Lung (tissue), 12 donors: ENCODE results near the gene PRSS50. TPM values are rescaled to one million over a fixed set of nuclear protein-coding genes. Genes with fewer than 3 reads are reported as not detected.

Source experiments
- ATAC-seq: fragments of 200-7000 bp; cut with Tn5 transposase; one replicate; pipeline ENCODE4 v1.9.1; 2020; ENCODE audit warnings: moderate number of reproducible peaks; ENCODE audit not compliant: insufficient read depth, low FRiP score
- DNase-seq, 3 donors: peaks; one replicate each; pipeline ENCODE4 v3.0.0-alpha.2; 2013 to 2017
- H3K27ac ChIP-seq, 2 donors: one replicate each; pipeline ENCODE4 v1.5.1; 2013; ENCODE audit warnings: mild to moderate bottlenecking in 2 of 2, moderate library complexity in 2 of 2, control low read depth in 1 of 2, inconsistent platforms in 1 of 2, low read depth in 1 of 2, low read length in 1 of 2
- H3K27me3 ChIP-seq, 3 donors: one replicate each; pipeline ENCODE4 v1.5.1; 2013; ENCODE audit warnings: low read length in 2 of 3; ENCODE audit not compliant: control insufficient read depth in 3 of 3, insufficient read depth in 3 of 3
- H3K36me3 ChIP-seq, 4 donors: one replicate each; pipeline ENCODE4 v1.5.1; 2013; ENCODE audit warnings: low read length in 4 of 4, mild to moderate bottlenecking in 1 of 4, moderate library complexity in 1 of 4; ENCODE audit not compliant: control insufficient read depth in 4 of 4, insufficient read depth in 4 of 4
- H3K4me1 ChIP-seq, 5 donors: one replicate each; pipeline ENCODE4 v1.5.1; 2013; ENCODE audit warnings: low read length in 5 of 5, mild to moderate bottlenecking in 2 of 5, moderate library complexity in 1 of 5; ENCODE audit not compliant: control insufficient read depth in 5 of 5, insufficient read depth in 5 of 5
- H3K4me3 ChIP-seq: one replicate; pipeline ENCODE4 v1.5.1; 2013; ENCODE audit warnings: mild to moderate bottlenecking, control low read depth, moderate library complexity
- H3K9ac ChIP-seq, 2 donors: one replicate each; pipeline ENCODE4 v1.5.1; 2013; ENCODE audit warnings: low read length in 2 of 2, control low read depth in 1 of 2; ENCODE audit not compliant: insufficient read depth in 1 of 2
- H3K9me3 ChIP-seq, 4 donors: one replicate each; pipeline ENCODE4 v1.5.1; 2013; ENCODE audit warnings: low read length in 3 of 4, mild to moderate bottlenecking in 1 of 4, moderate library complexity in 1 of 4; ENCODE audit not compliant: control insufficient read depth in 4 of 4, insufficient read depth in 3 of 4
- CTCF ChIP-seq: IDR thresholded peaks from 2 replicates; pipeline ENCODE4 v1.5.1; 2012; ENCODE audit warnings: mild to moderate bottlenecking; ENCODE audit errors: control extremely low read depth, extremely low read depth
- WGBS, 2 donors: extraction: QIAGEN DNeasy Blood & Tissue Kit; methylation state at CpG; one replicate each; pipeline ENCODE4 v1.1.7; 2013; 5-methylcytosine and 5-hydroxymethylcytosine counted together
- polyA plus RNA-seq, 2 donors: library from polyadenylated mRNA; stranded (reverse); fragments of 200-250 nt; gene quantifications; one replicate each; pipeline ENCODE4 v1.2.1, GENCODE V29; 2013
- total RNA-seq, 2 donors: library from RNA; depleted of rRNA in 1 of 2; stranded (reverse); fragments of >200 nt in 1 of 2; gene quantifications; one replicate each; pipeline ENCODE4 v1.2.1, GENCODE V29; 2014 to 2021
- donor health status: control.
- donor health status: control.
- donor health status: Bipolar disorder and iron deficiency.
- donor health status: healthy.
- donor health status: DM: yes; HTN: yes; CAD: no.

The PRSS50 gene
- total and polyA plus RNA-seq, 4 donors: 0.08 to 2.2 (median 0.31) TPM

DNA sequence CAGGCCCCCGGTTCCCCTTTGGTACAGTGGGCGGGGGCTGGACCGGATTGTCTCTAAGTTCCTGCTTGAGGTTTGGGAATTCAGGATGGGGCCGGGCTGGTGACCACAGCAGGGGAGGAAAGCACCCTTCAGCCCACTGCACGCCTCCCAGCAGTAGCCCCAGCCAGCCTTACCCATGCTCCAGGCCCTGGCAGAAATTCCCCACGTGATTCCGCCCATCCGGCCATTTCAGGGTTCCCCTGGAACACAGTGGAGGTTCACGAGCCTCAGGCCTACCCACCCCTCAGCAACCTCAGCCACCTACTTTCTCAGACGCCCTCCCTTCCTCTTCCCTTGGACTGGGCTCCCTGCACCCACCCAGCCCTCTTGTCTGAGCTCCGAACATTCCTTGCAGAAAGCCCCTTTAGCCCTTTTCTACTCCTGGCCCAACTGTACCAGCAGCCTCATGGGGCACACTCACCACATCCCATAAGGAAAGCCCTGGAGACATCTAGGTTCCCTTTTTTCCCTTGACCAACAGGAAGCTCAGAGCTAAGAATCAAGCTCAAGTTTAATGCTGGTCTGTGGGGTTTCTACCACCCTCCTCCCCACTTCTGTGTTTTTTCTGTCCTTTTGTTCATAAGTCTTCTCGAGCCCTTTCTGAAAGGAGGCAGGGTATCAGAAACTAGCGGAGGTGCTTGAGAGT is 35.7 kb downstream of the PRSS50 start:
- H3K4me1 ChIP-seq: peaks cover 0 to 4% (median 0%) of the 10 kb centered on the region in 5 donors
- no peak for ATAC-seq
- no peak overlapping the region for H3K4me3 ChIP-seq
- H3K27me3 ChIP-seq: no peaks in the 10 kb centered on the region
- 57 to 78% methylated on average over 13 of the region's 13 CpGs for WGBS, 2 donors
- H3K9ac ChIP-seq: no peak overlapping the region
- no peak for TF ChIP-seq CTCF
- no peak overlapping the region for H3K27ac ChIP-seq
- H3K9me3 ChIP-seq: no peaks in the 10 kb centered on the region
- peaks cover 0 to 59% (median 0%) of the 10 kb centered on the region in 4 donors for H3K36me3 ChIP-seq
- DNase-seq: no peak

DNA sequence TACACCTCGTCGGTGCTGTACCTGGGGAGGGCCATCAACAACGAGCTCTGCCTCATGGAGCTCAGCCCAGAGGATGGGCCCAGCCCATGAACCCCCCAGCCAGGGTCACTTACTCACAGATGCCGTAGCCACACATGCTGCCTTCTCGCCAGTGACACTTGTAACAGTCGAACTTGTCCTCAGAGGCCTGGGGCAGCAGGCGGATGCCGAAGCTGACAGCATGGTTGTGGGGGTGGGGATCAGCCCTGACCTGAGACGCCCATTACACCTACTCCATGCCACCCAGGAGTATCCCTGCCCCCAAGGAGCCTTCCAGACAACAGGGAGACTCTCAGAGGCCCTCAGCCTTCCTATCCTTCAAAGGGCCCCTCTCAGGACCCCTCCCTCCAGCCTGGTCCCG is 36.3 kb downstream of the PRSS50 start:
- Histone ChIP-seq H3K36me3 (peaks cover 0 to 53% (median 0%) of the 10 kb centered on the region in 4 donors), H3K4me1 (peaks cover 0 to 5% (median 0%) of the 10 kb centered on the region in 5 donors), H3K27ac (no peak overlapping the region), H3K9me3 (no peaks in the 10 kb centered on the region), H3K9ac (no peak overlapping the region), H3K27me3 (no peaks in the 10 kb centered on the region), H3K4me3 (no peak overlapping the region)
- no peak for TF ChIP-seq CTCF
- 89 to 96% methylated on average over 10 of the region's 10 CpGs for WGBS, 2 donors
- no peak for ATAC-seq
- DNase-seq: no peak

GRCh38 chr3:46680298-46680826 is 37.3 kb downstream of the PRSS50 start:
- Histone ChIP-seq H3K27ac (no peak overlapping the region), H3K9ac (no peak overlapping the region), H3K36me3 (peaks cover 0 to 51% (median 0%) of the 10 kb centered on the region in 4 donors), H3K27me3 (no peaks in the 10 kb centered on the region), H3K9me3 (no peaks in the 10 kb centered on the region), H3K4me1 (peaks cover 0 to 5% (median 0%) of the 10 kb centered on the region in 5 donors), H3K4me3 (no peak overlapping the region)
- ATAC-seq (no peak), DNase-seq (no peak)
- 91% methylated on average over 9 of the region's 9 CpGs for WGBS, 2 donors
- TF ChIP-seq CTCF: no peak

GRCh38 chr3:46679681-46680080 is 38.0 kb downstream of the PRSS50 start:
- Histone ChIP-seq H3K9ac (no peak overlapping the region), H3K9me3 (no peaks in the 10 kb centered on the region), H3K36me3 (peaks cover 0 to 48% (median 0%) of the 10 kb centered on the region in 4 donors), H3K4me1 (peaks cover 0 to 5% (median 0%) of the 10 kb centered on the region in 5 donors), H3K4me3 (no peak overlapping the region), H3K27ac (no peak overlapping the region), H3K27me3 (no peaks in the 10 kb centered on the region)
- no peak for ATAC-seq
- DNase-seq: no peak
- WGBS, 2 donors: 81 to 89% methylated on average over 5 of the region's 5 CpGs
- no peak for TF ChIP-seq CTCF
